ENCODE data around the gene GTPBP10.
A peak's percentile ranks its signal among the peaks of the same experiment; 100 is the strongest.

GTPBP10 gene

GRCh38 chr7:90383861-90384260 lies 37.3 kb downstream of the GTPBP10 start:
- no peak for DNase-seq

- DNase-seq, result no peak
Measured at GRCh38 chr7:90384433-90384832, 37.9 kb downstream of the GTPBP10 start.

GRCh38 chr7:90387470-90388240 lies 41.1 kb downstream of the GTPBP10 start:
- no peak for DNase-seq

GRCh38 chr7:90390926-90391325 lies 44.4 kb downstream of the GTPBP10 start:
- no peak for DNase-seq

- DNase-seq, result no peak
Measured at GRCh38 chr7:90391488-90391887, 45.0 kb downstream of the GTPBP10 start.

GRCh38 chr7:90396420-90396819 lies 49.9 kb downstream of the GTPBP10 start:
- DNase-seq, result no peak

GRCh38 chr7:90401989-90402388 lies 55.5 kb downstream of the GTPBP10 start:
- no peak for DNase-seq

- DNase-seq, result no peak
Measured at GRCh38 chr7:90402785-90403173, 56.3 kb downstream of the GTPBP10 start.

GRCh38 chr7:90403174-90404113 lies 56.9 kb downstream of the GTPBP10 start, which contains the start of gene CLDN12:
TSS of gene CLDN12 (plus strand) at chr7:90403461. CDS start at chr7:90412677, 9,216 bp downstream.
- peak; percentile 84 for DNase-seq

- DNase-seq, result no peak
Measured at GRCh38 chr7:90404777-90405176, 58.3 kb downstream of the GTPBP10 start.

- no peak for DNase-seq
Measured at GRCh38 chr7:90407484-90407821, 60.9 kb downstream of the GTPBP10 start.

GRCh38 chr7:90408142-90408541 lies 61.6 kb downstream of the GTPBP10 start:
- DNase-seq, result no peak

- no peak for DNase-seq
Measured at GRCh38 chr7:90409667-90410066, 63.2 kb downstream of the GTPBP10 start.

- DNase-seq, result no peak
Measured at GRCh38 chr7:90411510-90411909, 65.0 kb downstream of the GTPBP10 start.

GRCh38 chr7:90412458-90413184 lies 66.1 kb downstream of the GTPBP10 start:
- DNase-seq, result no peak

GRCh38 chr7:90413185-90413528 lies 66.6 kb downstream of the GTPBP10 start:
- DNase-seq, result no peak

GRCh38 chr7:90421651-90422050 lies 75.1 kb downstream of the GTPBP10 start:
- DNase-seq, result no peak

- no peak for DNase-seq
Measured at GRCh38 chr7:90424720-90425119, 78.2 kb downstream of the GTPBP10 start.

- no peak for DNase-seq
Measured at GRCh38 chr7:90425376-90425775, 78.9 kb downstream of the GTPBP10 start.

- DNase-seq, result no peak
Measured at GRCh38 chr7:90430614-90431460, 84.3 kb downstream of the GTPBP10 start.

GRCh38 chr7:90432752-90433151 lies 86.2 kb downstream of the GTPBP10 start:
- DNase-seq, result no peak

- no peak for DNase-seq
Measured at GRCh38 chr7:90433221-90433620, 86.7 kb downstream of the GTPBP10 start.
